GM21360 (cell line): ENCODE data around the gene MMP11.
"Not testable (repeated sequence)": the region's sequence is repeated elsewhere in the genome, so short reads cannot be mapped to it uniquely, and the experiment has no call there.

Source experiments
- ATAC-seq: cut with Tn5 transposase; IDR thresholded peaks from one replicate; pipeline ENCODE4 v1.9.1; 2021; ENCODE audit warnings: mild to moderate bottlenecking, moderate library complexity; ENCODE audit not compliant: unreplicated experiment

Gene MMP11

DNA sequence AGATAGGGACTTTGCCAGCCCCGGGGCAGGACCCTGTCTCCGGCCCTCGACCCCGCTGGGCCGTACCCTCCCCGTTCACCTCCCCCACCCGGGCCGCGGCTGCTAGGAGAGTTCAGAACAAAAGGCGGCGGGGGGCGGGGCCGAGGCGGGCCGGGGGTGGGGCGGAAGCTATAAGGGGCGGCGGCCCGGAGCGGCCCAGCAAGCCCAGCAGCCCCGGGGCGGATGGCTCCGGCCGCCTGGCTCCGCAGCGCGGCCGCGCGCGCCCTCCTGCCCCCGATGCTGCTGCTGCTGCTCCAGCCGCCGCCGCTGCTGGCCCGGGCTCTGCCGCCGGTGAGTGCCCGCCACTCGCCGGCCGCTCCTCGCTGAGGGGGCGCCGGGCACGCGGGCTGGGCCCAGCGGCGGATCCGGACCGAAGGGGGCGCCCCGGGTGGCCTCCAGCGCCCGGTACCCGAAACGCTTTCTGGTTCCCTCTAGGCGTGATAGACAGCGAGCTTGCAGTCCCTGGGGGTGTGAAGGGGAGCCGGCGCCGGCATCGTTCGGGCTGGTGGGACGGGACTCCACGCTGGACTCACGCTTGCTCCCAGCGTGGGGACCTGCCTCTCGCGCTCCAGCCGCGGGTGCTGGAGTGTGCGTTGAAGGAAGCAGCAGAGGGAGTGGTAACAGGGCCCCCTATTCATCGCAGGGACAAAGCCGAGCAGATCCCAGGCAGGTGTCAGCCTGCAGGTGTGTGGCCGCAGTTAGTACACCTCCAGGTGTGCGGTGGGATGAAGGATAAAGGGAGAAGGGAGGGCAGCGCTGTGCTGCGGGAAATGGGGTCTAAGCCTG, at the start of gene MMP11:
TSS of gene MMP11 (plus strand) at position 201 of the 825 bp plus-strand sequence. CDS start at position 223, 22 bp downstream.
- ATAC-seq = no peak

GRCh38 chr22:23728108-23728507, 44.5 kb upstream of the MMP11 start:
- not testable (repeated sequence) for ATAC-seq

GRCh38 chr22:23737696-23738095, 35.0 kb upstream of the MMP11 start:
- ATAC-seq = no peak

- ATAC-seq = no peak
Measured at GRCh38 chr22:23742505-23743264, 30.0 kb upstream of the MMP11 start.

- ATAC-seq = no peak
Measured at GRCh38 chr22:23743303-23743705, 29.3 kb upstream of the MMP11 start.

DNA sequence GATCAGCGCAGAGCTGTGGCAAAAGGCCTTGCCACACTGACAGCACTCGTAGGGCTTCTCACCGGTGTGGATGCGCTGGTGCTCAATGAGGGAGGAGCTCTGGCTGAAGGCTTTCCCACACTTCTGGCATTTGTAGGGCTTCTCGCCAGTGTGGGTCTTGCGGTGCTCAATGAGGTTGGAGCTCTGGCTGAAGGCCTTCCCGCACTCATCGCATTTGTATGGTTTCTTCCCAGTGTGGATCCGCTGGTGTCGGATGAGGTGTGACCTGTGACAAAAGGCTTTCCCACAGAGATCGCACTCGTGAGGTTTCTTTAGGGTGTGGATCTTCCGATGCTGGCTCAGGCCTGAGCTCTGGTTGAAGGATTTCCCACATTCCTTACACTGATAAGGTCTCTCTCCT, 28.6 kb upstream of the MMP11 start:
- ATAC-seq = no peak

DNA sequence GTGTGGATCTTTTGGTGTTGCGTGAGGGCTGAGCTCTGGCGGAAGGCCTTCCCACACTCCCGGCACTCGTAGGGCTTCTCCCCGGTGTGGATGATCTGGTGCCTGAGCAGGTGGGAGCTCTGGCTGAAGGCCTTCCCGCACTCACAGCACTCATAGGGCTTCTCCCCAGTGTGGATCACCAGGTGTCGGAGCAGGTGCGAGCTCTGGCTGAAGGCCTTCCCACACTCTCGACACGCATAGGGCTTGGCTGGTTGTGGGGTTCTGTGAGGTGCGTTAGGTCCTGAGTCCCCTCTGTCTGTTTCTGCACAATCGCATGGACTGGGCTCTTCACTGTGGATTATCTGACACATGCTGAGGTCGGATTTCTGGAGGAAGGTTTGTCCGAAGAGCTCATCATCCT, 28.2 kb upstream of the MMP11 start:
- no peak for ATAC-seq

DNA sequence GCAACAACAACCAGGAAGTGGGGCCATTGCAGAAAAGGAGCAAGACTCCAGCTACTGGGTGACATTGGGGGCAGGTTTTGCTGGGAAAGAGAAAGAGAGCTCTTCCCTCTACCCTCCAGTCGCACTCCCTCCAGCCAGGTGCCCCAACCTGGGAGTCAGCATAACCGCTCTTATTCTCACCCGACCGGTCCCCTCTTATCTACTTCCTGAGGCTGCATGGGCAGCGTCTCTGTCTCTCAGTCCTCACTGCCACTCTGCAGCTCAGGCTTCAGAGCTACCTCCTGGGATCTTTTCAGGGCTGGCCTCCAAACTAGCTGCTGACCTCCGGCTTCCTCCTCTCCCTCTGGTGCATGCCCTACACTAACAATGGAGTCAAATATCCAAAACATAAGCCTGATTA, 26.9 kb upstream of the MMP11 start:
- no peak for ATAC-seq

DNA sequence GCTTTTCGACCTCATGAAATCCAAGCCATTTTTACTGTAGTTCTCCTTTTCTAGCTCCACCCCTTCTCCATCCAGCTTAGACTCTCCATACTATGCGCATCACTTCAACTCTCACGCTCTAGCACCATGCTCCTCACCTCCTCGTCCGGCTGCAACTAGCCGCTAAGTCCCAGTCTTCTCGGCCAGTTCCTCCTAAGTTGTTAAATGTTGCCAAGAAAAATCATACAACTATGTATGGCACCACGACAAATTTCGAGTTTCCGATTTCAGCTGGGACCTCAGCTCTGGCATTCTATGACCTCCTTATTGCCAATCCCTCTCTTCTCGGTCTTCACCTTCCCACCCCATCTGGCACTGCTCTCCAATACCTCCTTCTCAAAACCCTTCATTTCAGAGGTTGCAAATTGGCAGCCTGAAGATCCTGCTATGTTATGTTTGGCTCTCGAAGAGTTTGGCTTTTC, 22.8 kb upstream of the MMP11 start:
- no peak for ATAC-seq

DNA sequence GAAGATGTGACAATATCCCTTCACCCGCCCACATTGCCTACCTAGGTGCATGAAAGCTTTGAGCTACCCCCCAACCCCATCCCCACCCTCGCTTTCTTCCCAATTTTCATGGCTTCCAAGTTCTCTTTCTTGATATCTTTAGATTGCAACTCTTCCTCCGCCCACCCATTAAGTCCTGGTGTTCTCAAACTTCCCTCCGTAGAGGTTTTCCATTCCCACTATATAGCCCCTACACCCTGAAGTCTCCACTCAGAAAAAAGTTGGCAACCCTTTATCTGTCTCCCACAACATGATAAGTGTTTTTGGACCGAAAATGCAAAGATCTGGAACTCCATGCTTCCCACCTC, 22.3 kb upstream of the MMP11 start:
- no peak for ATAC-seq

GRCh38 chr22:23750714-23751440, 21.8 kb upstream of the MMP11 start, which contains the start of gene ZNF70:
Gene ZNF70 (minus strand): TSS chr22:23751112. CDS start chr22:23745140, 5,972 bp downstream.
- peak; percentile 57 for ATAC-seq

GRCh38 chr22:23751441-23751996, 21.1 kb upstream of the MMP11 start:
- no peak for ATAC-seq

- ATAC-seq = no peak
Measured at GRCh38 chr22:23752090-23752691, 20.5 kb upstream of the MMP11 start.

DNA sequence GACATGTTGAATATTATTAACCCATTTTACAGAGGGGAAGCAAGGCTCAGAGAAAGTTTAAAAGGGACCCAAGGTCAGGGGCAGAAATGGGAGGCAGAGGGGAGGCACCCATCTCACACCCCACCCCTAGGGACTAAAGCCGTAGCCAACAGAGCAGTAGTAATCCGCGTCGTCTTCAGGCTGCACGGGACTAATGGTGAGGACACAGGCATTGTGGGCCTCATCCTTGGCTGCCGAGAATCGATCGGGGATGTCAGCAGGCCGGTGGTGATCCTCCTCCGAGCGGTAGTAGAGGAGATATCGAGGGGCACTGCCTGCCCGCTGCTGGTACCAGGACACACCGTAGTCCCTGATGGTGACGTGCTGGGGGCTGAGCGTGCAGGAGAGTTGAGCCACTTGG, 19.9 kb upstream of the MMP11 start:
- no peak for ATAC-seq

DNA sequence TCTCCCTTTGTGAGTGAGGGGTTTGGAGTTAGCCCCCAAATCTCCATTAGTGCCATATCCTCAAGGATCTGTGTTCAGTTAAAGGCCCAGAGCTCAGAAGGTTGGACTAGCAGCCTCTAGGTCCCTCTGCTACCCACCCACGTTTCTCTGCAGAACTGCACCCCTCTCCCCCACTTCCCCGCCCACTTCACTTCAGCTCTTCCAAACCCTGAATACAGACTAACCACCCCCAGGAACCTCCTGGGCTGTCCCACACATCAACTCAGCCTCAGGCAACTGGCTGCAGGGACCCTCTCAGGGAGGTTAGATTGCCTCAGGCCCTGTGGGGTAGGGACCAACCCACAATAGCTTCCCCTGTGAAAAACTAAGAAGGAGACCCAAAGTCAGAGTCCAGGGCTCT, 19.3 kb upstream of the MMP11 start:
- ATAC-seq = no peak

GRCh38 chr22:23754220-23754919, 18.3 kb upstream of the MMP11 start, which contains the start of gene VPREB3:
Gene VPREB3 (minus strand): TSS chr22:23754425. CDS start chr22:23754363, 62 bp downstream.
- no peak for ATAC-seq

DNA sequence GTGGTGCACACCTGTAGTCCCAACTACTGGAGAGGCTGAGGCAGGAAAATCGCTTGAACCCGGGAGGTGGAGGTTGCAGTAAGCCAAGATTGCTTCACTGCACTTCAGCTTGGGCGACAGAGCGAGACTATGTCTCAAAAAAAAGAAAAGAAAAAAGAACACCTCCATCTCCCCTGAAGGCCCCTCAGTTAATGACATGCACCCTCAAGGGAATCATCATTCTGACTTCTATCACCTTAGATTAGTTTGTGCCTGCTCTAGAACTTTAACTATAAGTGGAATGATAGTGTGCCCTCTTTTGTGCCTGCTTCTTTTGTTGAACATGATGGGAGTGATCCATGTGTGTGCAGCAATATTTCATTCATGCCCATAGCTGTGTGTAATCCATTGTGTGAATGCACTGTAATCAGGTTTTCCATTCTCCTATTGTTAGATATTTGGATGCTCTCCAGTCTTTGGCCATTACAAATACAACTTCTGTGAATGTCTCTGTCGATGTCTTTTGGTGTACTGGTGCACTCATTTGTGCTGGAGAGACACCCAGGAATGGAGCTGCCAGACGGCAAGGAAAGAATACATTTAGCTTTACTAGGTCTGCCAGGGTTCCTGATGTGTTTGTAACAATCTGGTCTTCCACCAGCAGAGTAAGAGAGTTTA, 17.5 kb upstream of the MMP11 start:
- no peak for ATAC-seq

- ATAC-seq = no peak
Measured at GRCh38 chr22:23755711-23756110, 16.9 kb upstream of the MMP11 start.

DNA sequence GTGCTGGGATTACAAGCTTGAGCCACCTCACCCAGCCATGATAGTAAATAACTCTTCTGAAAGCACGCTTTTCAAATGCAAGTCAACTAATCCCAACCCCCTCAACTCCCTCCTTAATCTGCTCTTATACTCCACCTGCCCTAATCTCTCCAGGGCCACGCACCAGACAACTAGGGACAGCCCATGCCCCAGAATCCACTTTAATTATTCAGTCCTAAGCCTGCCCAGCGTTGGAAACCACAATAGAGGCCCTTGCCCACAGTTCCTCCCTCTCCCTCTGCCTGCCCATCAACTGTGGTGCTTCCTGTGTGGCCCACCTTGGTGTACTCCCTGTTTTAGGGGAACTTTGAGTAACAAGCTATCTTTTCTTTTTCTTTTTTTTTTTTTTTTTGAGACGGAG, 15.8 kb upstream of the MMP11 start:
- no peak for ATAC-seq
